Erythroblast (primary cell): ENCODE results near the gene SLC6A9.
A peak's percentile ranks its signal among the peaks of the same experiment; 100 is the strongest.

ENCODE experiments used
- GATA1 ChIP-seq: IDR thresholded peaks from 2 replicates; pipeline ENCODE4 v1.6.1; 2011; ENCODE audit warnings: low read depth, mild to moderate bottlenecking, control low read depth, low read length, moderate library complexity
- POLR2A ChIP-seq: IDR thresholded peaks from 2 replicates; pipeline ENCODE4 v1.6.1; 2011; ENCODE audit warnings: mild to moderate bottlenecking, low read length

DNA sequence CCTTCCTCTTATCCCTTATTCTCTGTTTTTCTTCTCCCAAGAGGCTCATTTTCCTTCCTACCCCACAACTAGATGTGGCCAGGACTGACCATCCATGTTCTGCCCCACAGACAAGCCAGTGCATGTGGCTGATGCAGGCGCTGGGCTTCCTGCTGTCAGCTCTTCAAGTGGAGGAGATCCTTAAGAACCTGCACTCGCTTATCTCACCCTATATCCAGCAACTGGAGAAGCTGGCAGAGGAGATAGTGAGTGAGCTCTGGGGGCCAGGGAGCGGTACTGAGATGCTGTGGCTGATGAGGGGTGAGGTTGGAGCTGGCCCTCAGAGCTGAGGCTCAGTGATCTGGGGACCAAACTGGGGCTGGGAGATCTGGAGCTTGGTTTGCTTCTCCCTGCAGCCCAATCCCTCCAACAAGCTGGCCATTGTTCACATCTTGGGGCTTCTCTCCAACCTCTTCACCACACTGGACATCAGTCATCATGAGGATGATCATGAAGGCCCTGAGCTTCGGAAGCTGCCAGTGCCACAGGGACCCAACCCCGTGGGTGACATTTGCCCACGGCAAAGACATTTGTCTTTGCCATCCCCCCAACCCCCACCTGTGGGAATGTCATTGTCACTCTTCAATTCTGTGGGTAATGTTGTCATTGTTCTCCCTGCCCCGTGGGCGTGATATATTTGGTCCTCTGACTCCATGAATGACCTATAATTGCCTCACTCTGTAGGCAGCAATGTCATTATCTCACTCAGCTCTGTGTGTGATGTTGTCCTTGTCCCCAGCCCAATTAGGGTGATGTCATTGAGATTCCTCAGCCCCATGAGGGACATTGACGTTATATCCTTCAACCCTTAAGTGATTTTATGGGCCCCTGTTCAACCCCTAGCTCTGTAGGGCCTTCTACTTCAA is 72.7 kb downstream of the SLC6A9 start:
- TF ChIP-seq POLR2A, result no peak
- TF ChIP-seq GATA1, result peak; percentile 76
